ENCODE data around the gene LINC00632.

DNA sequence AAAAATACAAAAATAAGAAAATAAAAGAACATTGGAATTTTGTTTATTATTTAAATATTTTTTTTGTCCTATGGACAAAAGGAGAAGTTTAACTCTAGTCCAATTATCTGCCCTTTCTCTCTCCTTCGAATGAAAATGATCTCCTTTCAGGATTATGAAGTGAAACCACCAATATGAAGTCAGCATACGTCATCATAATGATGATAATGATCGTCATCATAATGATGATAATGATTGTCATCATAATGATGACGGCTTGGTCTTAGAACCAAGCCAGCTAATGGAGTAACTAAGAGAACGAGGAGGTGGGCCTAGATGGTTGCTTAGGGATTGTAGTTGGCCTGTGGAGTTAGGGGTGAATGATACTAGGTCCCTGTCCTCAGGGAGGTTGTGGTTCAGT, 21.9 kb upstream of the LINC00632 start:
- TF ChIP-seq TAF1 (IDR thresholded peaks at IDR 0.05; ENCODE audit: low read depth, low read length) (no peak), POLR2A (IDR thresholded peaks at IDR 0.05; ENCODE audit: low read depth, low read length) (no peak), SPI1 (IDR thresholded peaks at IDR 0.05; ENCODE audit: low read depth, low read length) (no peak), POLR2AphosphoS5 (IDR thresholded peaks at IDR 0.05; ENCODE audit: low read depth, low read length) (no peak), PAX5 (IDR thresholded peaks at IDR 0.05; ENCODE audit: insufficient read depth, low read length, severe bottlenecking) (no peak)

All from GM12891 (cell line).